Osteoblast (primary cell): Measurements from ENCODE around the gene AKR7A2. TPM values are rescaled to one million over a fixed set of nuclear protein-coding genes. Genes with fewer than 3 reads are reported as not detected.

Source experiments
- DNase-seq: peaks from one replicate; pipeline ENCODE4 v3.0.0; 2011; ENCODE audit warnings: low spot score, mixed read lengths; ENCODE audit not compliant: insufficient read length; ENCODE audit errors: missing footprints
- H2AFZ ChIP-seq: 2 replicates; pipeline ENCODE4 v1.6.0; 2011; ENCODE audit warnings: mild to moderate bottlenecking, low read length
- H3K27ac ChIP-seq: 2 replicates; pipeline ENCODE4 v1.5.1; 2011; ENCODE audit warnings: mild to moderate bottlenecking, low read depth, low read length, moderate library complexity
- H3K27me3 ChIP-seq: 2 replicates; pipeline ENCODE4 v1.6.0; 2012; ENCODE audit warnings: mild to moderate bottlenecking, control low read depth, inconsistent platforms, low read length, moderate library complexity; ENCODE audit not compliant: insufficient read depth
- H3K36me3 ChIP-seq: 2 replicates; pipeline ENCODE4 v1.5.1; 2011; ENCODE audit warnings: mild to moderate bottlenecking, low read length, control low read depth, moderate library complexity; ENCODE audit not compliant: insufficient read depth
- H3K4me1 ChIP-seq: 2 replicates; pipeline ENCODE4 v1.5.1; 2011; ENCODE audit warnings: mild to moderate bottlenecking, low read length, control low read depth, moderate library complexity; ENCODE audit not compliant: insufficient read depth
- H3K4me2 ChIP-seq: 2 replicates; pipeline ENCODE4 v1.6.0; 2011; ENCODE audit warnings: mild to moderate bottlenecking, low read length; ENCODE audit not compliant: insufficient read depth
- H3K4me3 ChIP-seq: fragments of 200-600 bp; sonication (generic); 3 replicates; pipeline ENCODE4 v1.5.1; 2012; ENCODE audit warnings: mild to moderate bottlenecking, low read length, inconsistent platforms; ENCODE audit not compliant: insufficient read depth
- H3K79me2 ChIP-seq: 2 replicates; pipeline ENCODE4 v1.6.0; 2012; ENCODE audit warnings: mild to moderate bottlenecking, low read length, control low read depth, inconsistent platforms; ENCODE audit not compliant: insufficient read depth
- H3K9me3 ChIP-seq: 2 replicates; pipeline ENCODE4 v1.5.1; 2011; ENCODE audit warnings: low read depth, low read length, control low read depth
- H4K20me1 ChIP-seq: 2 replicates; pipeline ENCODE4 v1.6.0; 2012; ENCODE audit warnings: mild to moderate bottlenecking, low read length, control low read depth; ENCODE audit not compliant: insufficient read depth
- CTCF ChIP-seq: IDR thresholded peaks from 2 replicates; pipeline ENCODE4 v1.5.1; 2011; ENCODE audit warnings: mild to moderate bottlenecking, low read depth, low read length, moderate library complexity; ENCODE audit errors: extremely low read depth
- total RNA-seq: library from RNA; depleted of rRNA; stranded (reverse); fragments of >200 nt; gene quantifications from 2 replicates; pipeline ENCODE4 v1.2.3, GENCODE V29; 2012

AKR7A2 gene
- total RNA-seq, 1 donor, result 66.2 TPM

- Histone ChIP-seq H3K4me2 (no peak overlapping the region), H3K9me3 (no peaks in the 10 kb centered on the region), H4K20me1 (peaks cover 77% of the 10 kb centered on the region), H3K27me3 (no peaks in the 10 kb centered on the region), H2AFZ (no peak overlapping the region), H3K36me3 (peaks cover 35% of the 10 kb centered on the region), H3K79me2 (peaks cover 77% of the 10 kb centered on the region), H3K4me1 (no peaks in the 10 kb centered on the region), H3K27ac (no peak overlapping the region), H3K4me3 (no peak overlapping the region)
- peak; percentile 41 for DNase-seq
- no peak for TF ChIP-seq CTCF
Observed at GRCh38 chr1:19360016-19360415, 48.1 kb upstream of the AKR7A2 start.

DNA sequence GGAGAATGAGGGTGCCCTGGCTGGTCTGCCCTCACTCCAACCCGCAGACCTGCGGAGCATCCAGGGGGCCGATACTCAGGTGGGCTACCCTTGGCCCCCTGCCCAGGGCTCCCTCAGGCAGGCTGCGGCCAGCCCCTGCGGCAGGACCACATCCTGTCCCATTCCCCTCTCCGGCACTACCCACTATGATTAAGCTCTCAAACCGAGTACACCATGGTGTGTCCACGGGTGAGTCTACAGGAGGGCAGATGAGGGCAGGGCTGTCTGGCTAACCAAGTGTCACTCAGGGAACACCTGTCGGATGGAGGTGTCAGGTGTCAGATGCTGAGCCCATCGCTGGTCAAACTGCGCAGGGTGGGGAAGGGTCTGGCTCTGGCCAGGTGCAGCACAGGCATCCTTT lies 47.4 kb upstream of the AKR7A2 start:
- Histone ChIP-seq H3K4me1 (no peaks in the 10 kb centered on the region), H3K4me3 (no peak overlapping the region), H3K27me3 (no peaks in the 10 kb centered on the region), H3K27ac (no peak overlapping the region), H3K9me3 (no peaks in the 10 kb centered on the region), H2AFZ (no peak overlapping the region), H3K36me3 (peaks cover 37% of the 10 kb centered on the region), H3K79me2 (peaks cover 72% of the 10 kb centered on the region), H4K20me1 (peaks cover 72% of the 10 kb centered on the region), H3K4me2 (no peak overlapping the region)
- no peak for TF ChIP-seq CTCF
- peak; percentile 50 for DNase-seq

DNA sequence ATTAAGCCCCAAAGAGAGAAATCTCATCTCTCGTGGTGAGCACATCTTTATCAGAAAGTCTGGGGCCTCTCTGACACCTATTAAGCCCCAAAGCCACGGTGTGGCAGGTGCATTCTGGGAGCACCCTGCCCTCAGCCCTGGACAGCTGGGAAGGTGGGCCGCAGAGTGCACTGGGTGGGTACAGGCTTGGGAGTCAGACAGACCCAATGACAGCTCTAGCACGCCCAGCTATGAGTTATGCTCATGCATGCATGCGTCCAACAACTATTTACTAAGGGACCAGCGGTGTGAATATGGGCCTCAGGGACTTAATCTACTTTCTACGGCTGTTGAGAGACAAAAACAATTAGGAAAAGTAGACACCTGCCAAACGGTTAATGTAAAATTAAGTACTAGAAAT lies 46.8 kb upstream of the AKR7A2 start:
- Histone ChIP-seq H4K20me1 (peaks cover 68% of the 10 kb centered on the region), H3K79me2 (peaks cover 67% of the 10 kb centered on the region), H3K36me3 (peaks cover 43% of the 10 kb centered on the region)

More for the DNA sequence above, 46.8 kb upstream of the AKR7A2 start:
- no peak overlapping the region for H3K4me3 ChIP-seq
- H3K4me1 ChIP-seq, result no peaks in the 10 kb centered on the region
- no peak overlapping the region for H2AFZ ChIP-seq
- H3K27me3 ChIP-seq, result no peaks in the 10 kb centered on the region
- peak; percentile 26 for DNase-seq
- no peak overlapping the region for H3K27ac ChIP-seq
- H3K9me3 ChIP-seq, result no peaks in the 10 kb centered on the region
- no peak overlapping the region for H3K4me2 ChIP-seq
- no peak for TF ChIP-seq CTCF
